ENCODE results near the gene COQ5.
A peak's percentile ranks its signal among the peaks of the same experiment; 100 is the strongest.

Gene COQ5

DNA sequence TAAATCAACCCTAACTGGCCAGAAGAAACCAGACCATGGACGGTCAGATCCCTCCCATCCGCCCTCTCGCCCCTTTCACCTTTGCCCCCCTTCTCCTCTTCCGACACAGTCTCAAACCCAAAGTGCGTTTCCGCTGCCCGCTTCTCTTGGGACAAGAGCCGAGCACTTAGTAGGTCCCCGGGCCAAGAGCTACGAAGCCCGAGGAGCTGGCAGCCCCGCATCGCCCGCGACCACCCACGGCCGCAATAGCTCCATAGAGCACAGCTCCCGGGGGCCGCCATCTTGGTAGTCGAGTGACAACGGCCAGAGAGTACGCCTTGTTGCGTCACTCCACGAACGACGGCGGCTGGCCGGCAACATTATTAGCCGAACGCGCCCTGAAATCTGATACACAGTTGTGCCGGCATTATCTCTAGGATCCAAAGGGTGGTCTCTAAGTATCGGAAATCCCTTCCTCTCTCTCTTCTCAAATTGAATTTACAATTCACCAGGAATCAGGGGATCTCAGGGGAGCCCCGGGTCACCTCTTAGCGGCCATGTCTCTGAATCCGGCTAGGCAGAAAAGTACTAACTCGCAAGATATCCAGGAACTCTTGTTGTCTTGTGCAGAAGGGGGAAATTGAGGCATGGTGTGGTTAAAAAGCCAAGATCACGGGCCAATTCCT lies at the start of gene COQ5:
Gene COQ5, minus strand, starts transcription at position 298 of the 665 bp plus-strand sequence. Its CDS starts 17 bp downstream, at position 281.
- DNase-seq (ENCODE audit: low spot score): peak; percentile 86
- in situ Hi-C loops (cut with MboI; ENCODE audit: low pct_unique_long_range_greater_than_20kb, low sequenced_read_pairs, unreplicated experiment): no loop called here
- TF ChIP-seq, protein P1, sequence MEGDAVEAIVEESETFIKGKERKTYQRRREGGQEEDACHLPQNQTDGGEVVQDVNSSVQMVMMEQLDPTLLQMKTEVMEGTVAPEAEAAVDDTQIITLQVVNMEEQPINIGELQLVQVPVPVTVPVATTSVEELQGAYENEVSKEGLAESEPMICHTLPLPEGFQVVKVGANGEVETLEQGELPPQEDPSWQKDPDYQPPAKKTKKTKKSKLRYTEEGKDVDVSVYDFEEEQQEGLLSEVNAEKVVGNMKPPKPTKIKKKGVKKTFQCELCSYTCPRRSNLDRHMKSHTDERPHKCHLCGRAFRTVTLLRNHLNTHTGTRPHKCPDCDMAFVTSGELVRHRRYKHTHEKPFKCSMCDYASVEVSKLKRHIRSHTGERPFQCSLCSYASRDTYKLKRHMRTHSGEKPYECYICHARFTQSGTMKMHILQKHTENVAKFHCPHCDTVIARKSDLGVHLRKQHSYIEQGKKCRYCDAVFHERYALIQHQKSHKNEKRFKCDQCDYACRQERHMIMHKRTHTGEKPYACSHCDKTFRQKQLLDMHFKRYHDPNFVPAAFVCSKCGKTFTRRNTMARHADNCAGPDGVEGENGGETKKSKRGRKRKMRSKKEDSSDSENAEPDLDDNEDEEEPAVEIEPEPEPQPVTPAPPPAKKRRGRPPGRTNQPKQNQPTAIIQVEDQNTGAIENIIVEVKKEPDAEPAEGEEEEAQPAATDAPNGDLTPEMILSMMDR (IDR thresholded peaks at IDR 0.05; ENCODE audit: extremely low read depth, insufficient read depth, missing control alignments): no peak

DNA sequence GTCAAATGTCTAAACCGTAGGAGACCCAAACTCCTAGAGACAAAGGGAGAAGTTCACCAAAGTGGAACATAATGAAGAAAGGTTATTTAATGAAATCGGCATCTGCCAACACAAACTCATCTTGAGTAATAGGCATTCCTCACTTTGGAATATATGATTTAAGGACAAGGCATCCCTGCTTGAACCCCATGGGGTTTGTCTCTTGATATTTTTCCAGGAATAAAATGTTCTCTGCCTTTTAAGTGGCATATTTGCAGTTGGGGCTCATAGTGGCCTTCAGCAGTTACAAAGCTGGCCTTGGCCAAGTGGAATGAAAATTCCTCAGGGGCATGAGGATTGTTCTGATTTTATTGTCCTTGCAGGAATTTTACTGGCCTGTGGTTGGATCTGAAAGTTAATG lies 45.1 kb upstream of the COQ5 start:
- in situ Hi-C loops (cut with MboI; ENCODE audit: low pct_unique_long_range_greater_than_20kb, low sequenced_read_pairs, unreplicated experiment): no loop called here
- no peak for DNase-seq (ENCODE audit: low spot score)
- TF ChIP-seq, protein P1 (IDR thresholded peaks at IDR 0.05; ENCODE audit: extremely low read depth, insufficient read depth, missing control alignments): no peak

DNA sequence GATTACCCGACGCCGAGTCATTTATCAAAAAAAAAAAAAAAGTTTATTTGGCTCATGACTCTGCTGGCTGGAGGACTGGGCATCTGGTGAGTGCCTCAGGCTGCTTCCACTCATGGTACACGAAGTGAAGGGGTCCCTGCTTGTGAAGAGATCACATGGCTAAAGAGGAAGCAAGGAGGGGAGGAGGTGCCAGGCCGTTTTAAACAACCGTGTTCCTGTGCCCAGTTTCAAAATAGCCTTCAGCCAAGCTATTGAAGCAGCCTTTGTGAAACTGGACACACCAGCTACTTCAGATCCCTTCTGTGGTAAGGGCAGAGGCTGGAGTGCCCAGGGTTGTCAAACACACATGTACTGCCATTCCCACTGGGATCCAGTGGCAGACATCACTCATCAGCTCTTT lies 44.6 kb upstream of the COQ5 start:
- no peak for DNase-seq (ENCODE audit: low spot score)
- TF ChIP-seq, protein P1 (IDR thresholded peaks at IDR 0.05; ENCODE audit: extremely low read depth, insufficient read depth, missing control alignments): no peak
- in situ Hi-C loops (cut with MboI; ENCODE audit: low pct_unique_long_range_greater_than_20kb, low sequenced_read_pairs, unreplicated experiment): no loop called here

DNA sequence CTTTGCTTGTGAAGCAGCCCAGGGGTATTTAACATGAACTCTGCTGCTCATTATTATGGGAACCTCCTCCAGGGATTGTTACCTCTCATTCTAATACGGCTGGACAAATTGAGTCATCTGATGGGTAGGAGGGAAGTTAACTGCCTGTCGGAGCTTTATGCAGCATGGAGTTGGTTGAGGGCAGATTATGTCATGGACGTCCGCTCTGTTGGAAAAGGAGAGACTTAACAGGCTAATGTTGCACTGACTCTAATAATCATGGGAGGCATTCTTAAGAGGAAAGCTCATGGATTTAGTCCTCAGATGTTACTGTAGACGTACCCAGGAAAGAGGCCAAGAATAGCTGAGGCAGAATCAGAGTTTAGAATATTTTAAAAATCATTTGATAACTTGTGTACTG lies 42.3 kb upstream of the COQ5 start:
- no peak for DNase-seq (ENCODE audit: low spot score)

GRCh38 chr12:120563495-120563894 lies 34.5 kb upstream of the COQ5 start:
- DNase-seq (ENCODE audit: low spot score): no peak
- in situ Hi-C loops (cut with MboI; ENCODE audit: low pct_unique_long_range_greater_than_20kb, low sequenced_read_pairs, unreplicated experiment): no loop called here
- TF ChIP-seq, protein P1 (IDR thresholded peaks at IDR 0.05; ENCODE audit: extremely low read depth, insufficient read depth, missing control alignments): no peak

More for the DNA sequence above, 42.3 kb upstream of the COQ5 start:
- in situ Hi-C loops (cut with MboI; ENCODE audit: low pct_unique_long_range_greater_than_20kb, low sequenced_read_pairs, unreplicated experiment): no loop called here
- TF ChIP-seq, protein P1 (IDR thresholded peaks at IDR 0.05; ENCODE audit: extremely low read depth, insufficient read depth, missing control alignments): no peak

DNA sequence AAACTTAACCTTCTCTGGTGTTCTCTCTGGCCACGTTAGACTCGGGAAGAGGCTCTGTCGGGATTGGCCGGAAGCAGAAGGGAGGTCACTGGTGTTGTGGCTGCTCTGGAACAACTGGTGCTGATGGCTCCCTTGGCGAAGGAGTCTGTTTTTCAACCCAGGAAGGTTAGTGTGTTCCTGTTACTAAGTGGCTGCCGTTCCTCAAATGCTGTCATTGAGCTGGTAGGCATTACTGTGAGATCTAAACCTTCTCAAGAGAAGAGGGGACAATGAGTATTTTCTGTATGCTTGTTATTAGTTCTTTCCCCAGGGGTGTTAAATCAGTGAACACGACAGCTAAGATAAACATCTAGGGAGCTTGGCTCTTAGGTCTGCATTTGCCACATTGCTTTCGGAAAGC lies 33.9 kb upstream of the COQ5 start:
- in situ Hi-C loops (cut with MboI; ENCODE audit: low pct_unique_long_range_greater_than_20kb, low sequenced_read_pairs, unreplicated experiment): no loop called here
- TF ChIP-seq, protein P1 (IDR thresholded peaks at IDR 0.05; ENCODE audit: extremely low read depth, insufficient read depth, missing control alignments): no peak
- DNase-seq (ENCODE audit: low spot score): no peak
